Measurements from ENCODE around the gene WDR20.

DNA sequence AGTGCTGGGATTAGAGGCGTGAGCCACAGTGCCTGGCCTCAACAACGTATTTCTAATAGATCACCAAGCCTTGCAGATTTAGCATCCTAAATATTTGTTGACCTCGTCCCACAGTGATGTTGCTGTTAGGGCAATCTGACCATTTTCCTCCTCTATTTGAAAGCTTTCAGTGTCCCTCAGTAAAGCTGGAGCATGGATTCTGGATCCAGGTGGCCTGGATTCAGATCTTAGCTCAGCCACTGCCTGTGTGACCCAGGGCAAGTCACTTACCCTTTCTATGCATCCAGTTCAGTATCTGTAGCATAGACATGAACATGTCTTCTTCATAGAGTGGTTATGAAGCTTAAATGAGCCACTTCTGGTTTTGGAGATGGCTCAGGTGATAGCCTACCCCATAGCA lies 49.0 kb upstream of the WDR20 start:
- TF ChIP-seq, protein P1, sequence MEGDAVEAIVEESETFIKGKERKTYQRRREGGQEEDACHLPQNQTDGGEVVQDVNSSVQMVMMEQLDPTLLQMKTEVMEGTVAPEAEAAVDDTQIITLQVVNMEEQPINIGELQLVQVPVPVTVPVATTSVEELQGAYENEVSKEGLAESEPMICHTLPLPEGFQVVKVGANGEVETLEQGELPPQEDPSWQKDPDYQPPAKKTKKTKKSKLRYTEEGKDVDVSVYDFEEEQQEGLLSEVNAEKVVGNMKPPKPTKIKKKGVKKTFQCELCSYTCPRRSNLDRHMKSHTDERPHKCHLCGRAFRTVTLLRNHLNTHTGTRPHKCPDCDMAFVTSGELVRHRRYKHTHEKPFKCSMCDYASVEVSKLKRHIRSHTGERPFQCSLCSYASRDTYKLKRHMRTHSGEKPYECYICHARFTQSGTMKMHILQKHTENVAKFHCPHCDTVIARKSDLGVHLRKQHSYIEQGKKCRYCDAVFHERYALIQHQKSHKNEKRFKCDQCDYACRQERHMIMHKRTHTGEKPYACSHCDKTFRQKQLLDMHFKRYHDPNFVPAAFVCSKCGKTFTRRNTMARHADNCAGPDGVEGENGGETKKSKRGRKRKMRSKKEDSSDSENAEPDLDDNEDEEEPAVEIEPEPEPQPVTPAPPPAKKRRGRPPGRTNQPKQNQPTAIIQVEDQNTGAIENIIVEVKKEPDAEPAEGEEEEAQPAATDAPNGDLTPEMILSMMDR (IDR thresholded peaks at IDR 0.05; ENCODE audit: low read depth, low read length, poor library complexity, severe bottlenecking), result no peak
- TF ChIP-seq EZH2phosphoT487 (IDR thresholded peaks at IDR 0.05; ENCODE audit: borderline replicate concordance, low read length), result no peak
